Smooth muscle cell of the brain vasculature (primary cell): ENCODE measurements around the gene OTUD7B.
A peak's percentile ranks its signal among the peaks of the same experiment; 100 is the strongest.
"Not testable (repeated sequence)": the region's sequence is repeated elsewhere in the genome, so short reads cannot be mapped to it uniquely, and the experiment has no call there.

ENCODE experiments used
- DNase-seq: peaks from one replicate; pipeline ENCODE4 v3.0.0-alpha.2; 2012; ENCODE audit warnings: low read depth, low spot score

OTUD7B gene

DNA sequence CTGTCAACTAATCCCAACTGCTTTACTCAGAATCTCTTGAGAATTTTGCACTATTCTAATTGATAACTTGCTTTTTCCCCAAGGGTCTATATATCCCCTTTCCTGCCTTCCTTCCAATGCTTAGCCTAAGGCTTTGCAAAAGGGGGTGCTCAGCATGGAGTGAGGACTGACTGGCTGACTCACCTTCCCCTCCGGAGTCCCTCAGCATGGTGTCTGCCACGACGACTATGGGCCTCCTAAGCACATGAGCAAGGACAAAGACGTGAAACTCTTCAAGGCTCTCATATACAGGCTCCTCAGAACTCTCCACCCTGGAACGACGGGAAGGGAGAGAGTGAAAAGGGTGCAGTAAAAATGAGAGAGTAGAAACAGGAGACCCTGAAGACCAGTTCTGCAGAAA lies 60.6 kb downstream of the OTUD7B start:
- DNase-seq, result no peak

GRCh38 chr1:149945206-149945605 lies 65.3 kb downstream of the OTUD7B start:
- no peak for DNase-seq

DNA sequence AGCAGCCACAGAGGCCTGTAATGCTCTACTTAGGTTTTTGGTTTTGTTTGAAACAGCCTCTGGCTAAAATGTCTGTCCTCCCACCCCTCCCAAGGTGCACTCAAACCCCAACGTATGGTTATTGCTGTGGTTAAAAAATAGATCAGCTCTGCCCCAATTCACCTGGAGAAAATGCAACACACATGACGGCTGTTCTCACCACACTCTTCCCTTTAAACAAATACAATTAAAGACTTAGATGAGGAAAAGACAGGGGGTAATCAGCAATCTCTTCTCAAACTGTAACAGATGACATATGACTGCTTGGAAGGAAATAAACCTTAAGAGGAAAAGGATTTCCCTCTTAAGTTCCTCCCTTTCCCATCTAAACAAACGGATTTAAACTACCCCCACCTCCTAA lies 67.6 kb downstream of the OTUD7B start:
- no peak for DNase-seq

DNA sequence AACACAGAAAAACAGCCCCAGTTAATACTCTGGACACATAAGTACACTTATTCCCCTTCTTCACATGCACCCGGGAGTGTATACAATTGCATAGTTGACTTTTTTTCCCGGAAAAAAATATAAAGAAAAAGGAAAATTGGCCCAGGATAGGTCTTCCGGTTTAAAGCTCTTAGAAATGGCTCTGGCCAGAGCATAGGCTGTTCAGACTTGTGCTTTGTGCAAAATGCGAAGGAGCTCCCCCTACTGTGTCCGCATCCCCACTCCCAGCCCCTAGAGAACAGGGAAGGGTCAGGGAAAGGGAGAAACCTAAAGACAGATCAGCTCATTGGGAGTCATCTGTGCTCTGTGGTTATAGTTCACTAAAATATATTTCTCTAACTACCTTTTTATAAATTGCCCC lies 68.3 kb downstream of the OTUD7B start:
- no peak for DNase-seq

GRCh38 chr1:149940427-149940826 lies 70.1 kb downstream of the OTUD7B start:
- DNase-seq, result no peak

DNA sequence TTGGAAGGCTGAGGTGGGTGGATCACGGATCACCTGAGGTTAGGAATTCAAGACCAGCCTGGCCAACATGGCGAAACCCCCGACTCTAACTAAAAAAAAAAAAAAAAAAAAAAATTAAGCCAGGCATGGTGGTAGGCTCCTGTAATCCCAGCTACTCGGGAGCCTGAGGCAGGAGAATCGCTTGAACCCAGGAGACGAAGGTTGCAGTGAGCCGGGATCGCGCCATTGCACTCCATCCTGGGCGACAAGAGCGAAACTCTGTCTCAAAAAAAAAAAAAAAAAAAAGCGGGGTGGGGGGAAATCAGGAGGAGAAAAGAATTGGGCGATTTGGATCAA lies 71.9 kb downstream of the OTUD7B start:
- DNase-seq, result not testable (repeated sequence)

GRCh38 chr1:149937759-149938158 lies 72.8 kb downstream of the OTUD7B start:
- no peak for DNase-seq

GRCh38 chr1:149936992-149937705 lies 73.4 kb downstream of the OTUD7B start:
- DNase-seq, result no peak

- no peak for DNase-seq
Measured at GRCh38 chr1:149936170-149936991, 74.1 kb downstream of the OTUD7B start, which contains the start of gene MTMR11. TSS of gene MTMR11 (minus strand) at chr1:149936879. CDS start at chr1:149936647, 232 bp downstream.

- DNase-seq, result no peak
Measured at GRCh38 chr1:149934356-149934755, 76.2 kb downstream of the OTUD7B start.

GRCh38 chr1:149933208-149933607 lies 77.3 kb downstream of the OTUD7B start:
- DNase-seq, result no peak

- no peak for DNase-seq
Measured at GRCh38 chr1:149932474-149932873, 78.1 kb downstream of the OTUD7B start.

DNA sequence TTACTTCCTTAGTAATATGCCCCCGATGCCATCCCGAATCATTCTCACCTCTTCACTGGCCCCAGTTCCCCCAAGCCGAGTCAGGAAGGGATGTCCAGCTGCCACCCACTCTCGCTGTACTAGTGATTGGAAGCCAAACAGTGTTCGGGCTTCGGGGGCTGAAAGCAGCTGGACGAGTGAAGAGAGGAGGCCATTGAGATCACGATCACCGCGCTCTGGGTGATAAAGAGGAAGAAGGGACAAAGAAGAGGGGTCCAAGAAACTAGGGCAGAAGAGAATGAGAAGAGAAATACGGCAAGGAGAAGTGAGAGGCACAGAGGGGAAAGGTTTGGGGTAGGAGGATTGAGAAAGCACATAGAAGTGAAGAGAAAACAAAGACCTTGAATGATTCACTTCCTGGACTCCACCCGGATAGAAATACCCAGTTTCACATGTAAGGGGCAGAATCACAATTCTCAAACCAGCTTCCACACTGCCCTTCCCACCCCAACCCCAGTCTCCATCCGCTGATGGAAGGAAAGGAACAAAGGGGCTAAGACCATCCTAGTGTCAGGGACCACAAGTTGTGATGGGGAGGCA lies 79.2 kb downstream of the OTUD7B start:
- DNase-seq, result no peak

GRCh38 chr1:149929856-149930255 lies 80.7 kb downstream of the OTUD7B start:
- no peak for DNase-seq

GRCh38 chr1:149928401-149928724 lies 82.2 kb downstream of the OTUD7B start:
- no peak for DNase-seq

- DNase-seq, result peak; percentile 80
Measured at GRCh38 chr1:149927563-149928400, 82.7 kb downstream of the OTUD7B start, which contains the start of gene SF3B4. TSS of gene SF3B4 (minus strand) at chr1:149927803. CDS start at chr1:149927759, 44 bp downstream.

DNA sequence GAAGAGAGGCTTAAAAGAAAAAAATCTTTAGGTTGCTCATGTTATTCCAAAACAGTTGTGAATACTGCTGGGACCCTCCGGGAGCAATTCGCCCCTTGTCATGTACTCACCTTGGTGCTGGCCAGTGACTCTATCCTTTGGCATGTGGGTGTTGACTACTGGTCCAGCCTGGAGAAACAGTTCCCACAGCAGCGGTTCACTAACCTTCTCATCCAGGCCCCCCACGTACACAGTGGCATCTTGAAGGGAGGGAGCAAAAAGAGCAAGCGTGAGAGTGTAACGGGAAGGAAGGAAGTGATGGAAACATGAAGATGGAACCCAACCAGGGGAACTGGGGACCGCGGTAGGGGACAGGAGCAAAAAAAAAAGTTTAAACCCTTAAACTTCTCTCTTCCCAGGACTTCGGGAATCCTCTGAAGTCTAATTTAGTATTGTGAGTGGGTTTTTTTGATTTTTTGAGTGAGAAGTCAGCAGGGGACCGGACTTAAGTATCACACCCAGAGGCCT lies 83.4 kb downstream of the OTUD7B start:
- no peak for DNase-seq

GRCh38 chr1:149926296-149926695 lies 84.2 kb downstream of the OTUD7B start:
- no peak for DNase-seq

DNA sequence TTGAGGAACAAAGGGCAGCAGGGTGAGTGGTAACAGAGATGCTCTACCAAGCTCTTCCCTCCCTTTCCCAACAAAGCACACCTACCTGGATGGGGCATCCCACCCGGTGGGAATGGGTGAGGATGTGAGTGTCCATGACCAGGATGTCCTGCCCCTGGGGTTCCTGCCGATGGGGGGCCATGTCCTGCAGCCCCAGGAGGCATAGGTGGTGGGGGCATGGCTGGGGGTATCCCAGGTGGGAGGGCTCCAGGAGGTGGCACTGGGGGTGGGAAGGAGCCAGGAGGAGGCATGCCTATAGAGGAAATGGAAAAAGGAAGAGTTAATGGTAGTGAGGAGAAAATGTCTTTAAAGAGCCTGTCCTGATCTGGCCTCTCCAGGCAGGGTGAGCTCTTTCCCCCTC lies 84.8 kb downstream of the OTUD7B start:
- DNase-seq, result no peak

DNA sequence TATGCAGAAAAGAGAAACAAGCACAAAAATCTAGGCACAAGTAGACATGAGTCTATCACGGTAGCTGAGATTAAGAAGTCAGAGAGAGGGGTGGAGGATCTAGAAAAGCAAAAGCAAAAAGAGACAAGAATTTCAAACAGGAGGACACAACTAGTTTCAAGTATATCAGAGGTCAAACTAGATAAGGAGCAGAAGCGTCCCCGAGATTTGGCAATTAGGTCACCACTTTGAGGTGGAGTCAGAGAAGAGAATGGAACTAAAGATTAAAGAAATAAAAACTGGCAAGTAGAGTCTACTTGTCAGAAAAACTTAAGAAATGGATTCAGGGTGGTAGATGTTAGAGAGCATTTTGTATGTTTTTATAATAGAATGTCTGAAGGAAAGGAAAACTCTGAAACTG lies 85.2 kb downstream of the OTUD7B start:
- no peak for DNase-seq

GRCh38 chr1:149923626-149924025 lies 86.9 kb downstream of the OTUD7B start:
- DNase-seq, result no peak
